ENCODE results near the gene EIF2AK2. TPM values are rescaled to one million over a fixed set of nuclear protein-coding genes. Genes with fewer than 3 reads are reported as not detected.
A peak's percentile ranks its signal among the peaks of the same experiment; 100 is the strongest.

Gene EIF2AK2
- total RNA-seq, 1 experiment from 2014 or later = 29.4 TPM

- DNase-seq (ENCODE audit: low read depth in 1 of 2, low spot score in 2 of 2) = no peak
- H3K36me3 ChIP-seq = peaks cover 38% of the 10 kb centered on the region
- H3K27me3 ChIP-seq (replicated peaks) = no peaks in the 10 kb centered on the region
- 0 out of 2 replicates have a peak, but pooled peaks cover 2% of the 10 kb centered on the region for H3K9me3 ChIP-seq (replicated peaks)
- H3K4me1 ChIP-seq (replicated peaks) = peaks cover 15% of the 10 kb centered on the region
- no peak overlapping the region for H3K27ac ChIP-seq
- no peak overlapping the region for H3K4me3 ChIP-seq
These were observed 3.6 kb downstream of the EIF2AK2 start for GRCh38 chr2:37153224-37153623.

GRCh38 chr2:37149626-37150322, 7.0 kb downstream of the EIF2AK2 start:
- no peak overlapping the region for H3K27ac ChIP-seq
- peaks cover 4% of the 10 kb centered on the region for H3K4me1 ChIP-seq (replicated peaks)
- H3K4me3 ChIP-seq = no peak overlapping the region
- H3K9me3 ChIP-seq (replicated peaks) = 0 out of 2 replicates have a peak, but pooled peaks cover 2% of the 10 kb centered on the region
- no peak for DNase-seq (ENCODE audit: low read depth in 1 of 2, low spot score in 2 of 2)
- peaks cover 51% of the 10 kb centered on the region for H3K36me3 ChIP-seq
- no peaks in the 10 kb centered on the region for H3K27me3 ChIP-seq (replicated peaks)

GRCh38 chr2:37148325-37148724, 8.5 kb downstream of the EIF2AK2 start:
- Histone ChIP-seq H3K27me3 (replicated peaks) (no peaks in the 10 kb centered on the region), H3K9me3 (replicated peaks) (no peaks in the 10 kb centered on the region), H3K36me3 (peaks cover 48% of the 10 kb centered on the region), H3K27ac (no peak overlapping the region), H3K4me1 (replicated peaks) (peaks cover 11% of the 10 kb centered on the region), H3K4me3 (no peak overlapping the region)
- DNase-seq (ENCODE audit: low read depth in 1 of 2, low spot score in 2 of 2) = no peak

GRCh38 chr2:37146062-37146461, 10.7 kb downstream of the EIF2AK2 start:
- peaks cover 53% of the 10 kb centered on the region for H3K36me3 ChIP-seq
- no peak overlapping the region for H3K4me3 ChIP-seq
- no peak overlapping the region for H3K27ac ChIP-seq
- H3K4me1 ChIP-seq (replicated peaks) = peaks cover 11% of the 10 kb centered on the region
- no peak for DNase-seq (ENCODE audit: low read depth in 1 of 2, low spot score in 2 of 2)
- no peaks in the 10 kb centered on the region for H3K27me3 ChIP-seq (replicated peaks)
- no peaks in the 10 kb centered on the region for H3K9me3 ChIP-seq (replicated peaks)

GRCh38 chr2:37143974-37144373, 12.8 kb downstream of the EIF2AK2 start:
- peak in 1 of 2 experiments; percentile 11 for DNase-seq (ENCODE audit: low read depth in 1 of 2, low spot score in 2 of 2)
- H3K9me3 ChIP-seq (replicated peaks) = no peaks in the 10 kb centered on the region

GRCh38 chr2:37142546-37142945, 14.2 kb downstream of the EIF2AK2 start:
- Histone ChIP-seq H3K36me3 (peaks cover 63% of the 10 kb centered on the region), H3K4me3 (no peak overlapping the region), H3K27ac (no peak overlapping the region), H3K9me3 (replicated peaks) (no peaks in the 10 kb centered on the region), H3K4me1 (replicated peaks) (peaks cover 11% of the 10 kb centered on the region), H3K27me3 (replicated peaks) (no peaks in the 10 kb centered on the region)
- no peak for DNase-seq (ENCODE audit: low read depth in 1 of 2, low spot score in 2 of 2)

More at GRCh38 chr2:37143974-37144373, 12.8 kb downstream of the EIF2AK2 start:
- no peak overlapping the region for H3K27ac ChIP-seq
- peaks cover 11% of the 10 kb centered on the region for H3K4me1 ChIP-seq (replicated peaks)
- no peaks in the 10 kb centered on the region for H3K27me3 ChIP-seq (replicated peaks)
- peaks cover 62% of the 10 kb centered on the region for H3K36me3 ChIP-seq
- no peak overlapping the region for H3K4me3 ChIP-seq

- Histone ChIP-seq H3K27me3 (replicated peaks) (no peaks in the 10 kb centered on the region), H3K36me3 (peaks cover 85% of the 10 kb centered on the region), H3K4me1 (replicated peaks) (no peaks in the 10 kb centered on the region), H3K9me3 (replicated peaks) (no peaks in the 10 kb centered on the region), H3K4me3 (no peak overlapping the region), H3K27ac (no peak overlapping the region)
- no peak for DNase-seq (ENCODE audit: low read depth in 1 of 2, low spot score in 2 of 2)
These were observed 23.9 kb downstream of the EIF2AK2 start for GRCh38 chr2:37132914-37133313.

GRCh38 chr2:37125416-37125815, 31.4 kb downstream of the EIF2AK2 start:
- no peaks in the 10 kb centered on the region for H3K9me3 ChIP-seq (replicated peaks)
- H3K4me1 ChIP-seq (replicated peaks) = no peaks in the 10 kb centered on the region
- no peak for DNase-seq (ENCODE audit: low read depth in 1 of 2, low spot score in 2 of 2)
- H3K4me3 ChIP-seq = no peak overlapping the region
- peaks cover 53% of the 10 kb centered on the region for H3K36me3 ChIP-seq
- H3K27ac ChIP-seq = no peak overlapping the region
- H3K27me3 ChIP-seq (replicated peaks) = no peaks in the 10 kb centered on the region

- no peak for DNase-seq (ENCODE audit: low read depth in 1 of 2, low spot score in 2 of 2)
- H3K27ac ChIP-seq = no peak overlapping the region
- no peaks in the 10 kb centered on the region for H3K4me1 ChIP-seq (replicated peaks)
- no peak overlapping the region for H3K4me3 ChIP-seq
- no peaks in the 10 kb centered on the region for H3K9me3 ChIP-seq (replicated peaks)
- no peaks in the 10 kb centered on the region for H3K27me3 ChIP-seq (replicated peaks)
- H3K36me3 ChIP-seq = peaks cover 45% of the 10 kb centered on the region
These were observed 37.6 kb downstream of the EIF2AK2 start for GRCh38 chr2:37119157-37119556.

- no peaks in the 10 kb centered on the region for H3K27me3 ChIP-seq (replicated peaks)
- no peak for DNase-seq (ENCODE audit: low read depth in 1 of 2, low spot score in 2 of 2)
- no peak overlapping the region for H3K4me3 ChIP-seq
- no peak overlapping the region for H3K27ac ChIP-seq
- peaks cover 38% of the 10 kb centered on the region for H3K36me3 ChIP-seq
- no peaks in the 10 kb centered on the region for H3K4me1 ChIP-seq (replicated peaks)
- no peaks in the 10 kb centered on the region for H3K9me3 ChIP-seq (replicated peaks)
These were observed 39.2 kb downstream of the EIF2AK2 start for GRCh38 chr2:37117566-37117965.

GRCh38 chr2:37111958-37112357, 44.8 kb downstream of the EIF2AK2 start:
- H3K4me3 ChIP-seq = no peak overlapping the region
- H3K27ac ChIP-seq = no peak overlapping the region
- no peaks in the 10 kb centered on the region for H3K9me3 ChIP-seq (replicated peaks)
- H3K36me3 ChIP-seq = peaks cover 52% of the 10 kb centered on the region
- DNase-seq (ENCODE audit: low read depth in 1 of 2, low spot score in 2 of 2) = no peak
- no peaks in the 10 kb centered on the region; the same call in 1 of the 2 replicates for H3K4me1 ChIP-seq (replicated peaks)
- no peaks in the 10 kb centered on the region for H3K27me3 ChIP-seq (replicated peaks)

- no peak overlapping the region for H3K4me3 ChIP-seq
- H3K27me3 ChIP-seq (replicated peaks) = no peaks in the 10 kb centered on the region
- no peak for DNase-seq (ENCODE audit: low read depth in 1 of 2, low spot score in 2 of 2)
- H3K4me1 ChIP-seq (replicated peaks) = no peaks in the 10 kb centered on the region; the same call in 1 of the 2 replicates
- no peaks in the 10 kb centered on the region for H3K9me3 ChIP-seq (replicated peaks)
- peaks cover 49% of the 10 kb centered on the region for H3K36me3 ChIP-seq
- no peak overlapping the region for H3K27ac ChIP-seq
These were observed 46.2 kb downstream of the EIF2AK2 start for GRCh38 chr2:37110306-37111212.

- H3K27me3 ChIP-seq (replicated peaks) = no peaks in the 10 kb centered on the region
- no peak overlapping the region for H3K4me3 ChIP-seq
- DNase-seq (ENCODE audit: low read depth in 1 of 2, low spot score in 2 of 2) = no peak
These were observed 47.3 kb downstream of the EIF2AK2 start for GRCh38 chr2:37109523-37109922.

GRCh38 chr2:37105150-37105549, 51.6 kb downstream of the EIF2AK2 start:
- no peak overlapping the region for H3K27ac ChIP-seq
- H3K4me1 ChIP-seq (replicated peaks) = peaks cover 16% of the 10 kb centered on the region
- H3K4me3 ChIP-seq = no peak overlapping the region
- H3K27me3 ChIP-seq (replicated peaks) = no peaks in the 10 kb centered on the region
- DNase-seq (ENCODE audit: low read depth in 1 of 2, low spot score in 2 of 2) = no peak
- H3K9me3 ChIP-seq (replicated peaks) = no peaks in the 10 kb centered on the region
- peaks cover 44% of the 10 kb centered on the region for H3K36me3 ChIP-seq

More at GRCh38 chr2:37109523-37109922, 47.3 kb downstream of the EIF2AK2 start:
- H3K36me3 ChIP-seq = peaks cover 47% of the 10 kb centered on the region
- peaks cover 2% of the 10 kb centered on the region for H3K4me1 ChIP-seq (replicated peaks)
- H3K27ac ChIP-seq = no peak overlapping the region
- no peaks in the 10 kb centered on the region for H3K9me3 ChIP-seq (replicated peaks)
